H9 (cell line): ENCODE measurements around the gene CABLES1. TPM values are rescaled to one million over a fixed set of nuclear protein-coding genes. Genes with fewer than 3 reads are reported as not detected.

ENCODE experiments used
- DNase-seq: peaks from one replicate; pipeline ENCODE4 v3.0.0-alpha.2; 2017
- H2AFZ ChIP-seq: one replicate; pipeline ENCODE4 v1.6.1; 2013; ENCODE audit warnings: mild to moderate bottlenecking, low read length, control low read depth, moderate library complexity
- H2AK5ac ChIP-seq: 2 replicates; pipeline ENCODE4 v1.6.1; 2013; ENCODE audit warnings: low read length, control low read depth, mixed read lengths; ENCODE audit not compliant: insufficient read length
- H2BK120ac ChIP-seq: one replicate; pipeline ENCODE4 v1.6.1; 2013; ENCODE audit warnings: low read depth, mild to moderate bottlenecking, low read length, control low read depth, inconsistent platforms; ENCODE audit not compliant: poor library complexity, severe bottlenecking
- H2BK12ac ChIP-seq: 2 replicates; pipeline ENCODE4 v1.6.1; 2013; ENCODE audit warnings: low read length, control low read depth, mixed read lengths, low read depth; ENCODE audit not compliant: insufficient read length
- H2BK15ac ChIP-seq: 2 replicates; pipeline ENCODE4 v1.6.1; 2013; ENCODE audit warnings: low read depth, low read length, control low read depth
- H2BK20ac ChIP-seq: one replicate; pipeline ENCODE4 v1.6.1; 2013; ENCODE audit warnings: low read depth, mild to moderate bottlenecking, low read length, control low read depth, inconsistent platforms; ENCODE audit not compliant: poor library complexity, severe bottlenecking
- H2BK5ac ChIP-seq: 2 replicates; pipeline ENCODE4 v1.6.1; 2013; ENCODE audit warnings: low read length, control low read depth, mixed read lengths; ENCODE audit not compliant: insufficient read length
- H3K14ac ChIP-seq: 2 replicates; pipeline ENCODE4 v1.6.1; 2013; ENCODE audit warnings: low read length, control low read depth; ENCODE audit not compliant: insufficient read depth
- H3K18ac ChIP-seq: 2 replicates; pipeline ENCODE4 v1.6.1; 2013; ENCODE audit warnings: low read depth, mild to moderate bottlenecking, mixed read lengths, low read length, control low read depth; ENCODE audit not compliant: insufficient read length
- H3K23ac ChIP-seq: 2 replicates; pipeline ENCODE4 v1.6.1; 2013; ENCODE audit warnings: low read length, control low read depth, mixed read lengths, low read depth; ENCODE audit not compliant: insufficient read length
- H3K23me2 ChIP-seq: 2 replicates; pipeline ENCODE4 v1.6.1; 2013; ENCODE audit warnings: low read depth, mild to moderate bottlenecking, mixed read lengths, low read length, control low read depth; ENCODE audit not compliant: insufficient read length, poor library complexity, severe bottlenecking
- H3K27ac ChIP-seq: 2 replicates; pipeline ENCODE4 v1.5.1; 2013; ENCODE audit warnings: low read length, control low read depth, mixed read lengths, low read depth; ENCODE audit not compliant: insufficient read length
- H3K27me3 ChIP-seq: 2 replicates; pipeline ENCODE4 v1.6.1; 2013; ENCODE audit warnings: low read length, control low read depth, inconsistent platforms; ENCODE audit not compliant: insufficient read depth
- H3K4ac ChIP-seq: 2 replicates; pipeline ENCODE4 v1.6.1; 2013; ENCODE audit warnings: low read depth, mild to moderate bottlenecking, control low read depth, inconsistent platforms, low read length, moderate library complexity
- H3K4me1 ChIP-seq: 2 replicates; pipeline ENCODE4 v1.6.1; 2013; ENCODE audit warnings: low read length, control low read depth, inconsistent platforms; ENCODE audit not compliant: insufficient read depth
- H3K4me2 ChIP-seq: 2 replicates; pipeline ENCODE4 v1.6.1; 2013; ENCODE audit warnings: low read length, control low read depth, mixed read lengths; ENCODE audit not compliant: insufficient read length, insufficient read depth
- H3K56ac ChIP-seq: 2 replicates; pipeline ENCODE4 v1.6.1; 2013; ENCODE audit warnings: low read depth, mild to moderate bottlenecking, mixed read lengths, low read length, control low read depth; ENCODE audit not compliant: insufficient read length
- H3K79me1 ChIP-seq: 2 replicates; pipeline ENCODE4 v1.6.1; 2013; ENCODE audit warnings: low read depth, mild to moderate bottlenecking, moderate library complexity, low read length, control low read depth, inconsistent platforms; ENCODE audit not compliant: insufficient read depth, poor library complexity, severe bottlenecking
- H3K79me2 ChIP-seq: 2 replicates; pipeline ENCODE4 v1.6.1; 2013; ENCODE audit warnings: low read length, control low read depth, inconsistent platforms; ENCODE audit not compliant: insufficient read depth
- H3K9ac ChIP-seq: 2 replicates; pipeline ENCODE4 v1.6.1; 2013; ENCODE audit warnings: low read length, control low read depth, mixed read lengths; ENCODE audit not compliant: insufficient read length; ENCODE audit errors: extremely low read depth
- H3K9me3 ChIP-seq: one replicate; pipeline ENCODE4 v1.6.1; 2013; ENCODE audit warnings: low read depth, low read length, inconsistent platforms; ENCODE audit not compliant: control insufficient read depth
- H3T11ph ChIP-seq: one replicate; pipeline ENCODE4 v1.6.1; 2013; ENCODE audit warnings: mild to moderate bottlenecking, low read length, control low read depth, inconsistent platforms
- H4K20me1 ChIP-seq: one replicate; pipeline ENCODE4 v1.6.1; 2013; ENCODE audit not compliant: control insufficient read depth, insufficient read length, insufficient read depth
- H4K5ac ChIP-seq: 2 replicates; pipeline ENCODE4 v1.6.1; 2013; ENCODE audit warnings: low read depth, mild to moderate bottlenecking, mixed read lengths, low read length, control low read depth; ENCODE audit not compliant: insufficient read length
- H4K8ac ChIP-seq: replicated peaks from 2 replicates; pipeline ENCODE4 v1.6.1; 2013; ENCODE audit warnings: low read length, control low read depth, mixed read lengths, low read depth; ENCODE audit not compliant: insufficient read length
- H4K91ac ChIP-seq: 2 replicates; pipeline ENCODE4 v1.6.1; 2013; ENCODE audit warnings: low read depth, mild to moderate bottlenecking, moderate library complexity, mixed read lengths, low read length, control low read depth; ENCODE audit not compliant: insufficient read length
- H3K27ac Mint-ChIP-seq, 3 experiments: 2 replicates in 2 of 3; 3 replicates in 1 of 3; pipeline ENCODE4 v1.8.0; 2020 to 2021; ENCODE audit warnings: mixed read lengths in 3 of 3, mild to moderate bottlenecking in 1 of 3, moderate library complexity in 1 of 3
- H3K27me3 Mint-ChIP-seq: 2 replicates; pipeline ENCODE4 v1.8.0; 2021; ENCODE audit warnings: low read depth, mild to moderate bottlenecking, moderate library complexity, mixed read lengths
- H3K36me3 Mint-ChIP-seq, 3 experiments: 2 replicates in 2 of 3; 3 replicates in 1 of 3; pipeline ENCODE4 v1.8.0; 2020 to 2021; ENCODE audit warnings: low read depth in 3 of 3, mixed read lengths in 3 of 3; ENCODE audit not compliant: insufficient read depth in 1 of 3
- H3K4me1 Mint-ChIP-seq, 2 experiments: 2 replicates each; pipeline ENCODE4 v1.8.0; 2020; ENCODE audit warnings: mixed read lengths in 2 of 2
- H3K4me3 Mint-ChIP-seq, 2 experiments: 2 replicates in 1 of 2; 3 replicates in 1 of 2; pipeline ENCODE4 v1.8.0; 2020 to 2021; ENCODE audit warnings: mild to moderate bottlenecking in 2 of 2, mixed read lengths in 2 of 2, moderate library complexity in 1 of 2
- H3K9me3 Mint-ChIP-seq, 2 experiments: 2 replicates in 1 of 2; 3 replicates in 1 of 2; pipeline ENCODE4 v1.8.0; 2020; ENCODE audit warnings: mild to moderate bottlenecking in 2 of 2, mixed read lengths in 2 of 2, moderate library complexity in 1 of 2
- CTCF ChIP-seq: fragments of 200-600 bp; sonication (generic); conservative IDR thresholded peaks from 3 replicates; pipeline ENCODE4 v1.8.0; 2021; ENCODE audit warnings: antibody characterized with exemption, mild to moderate bottlenecking
- WGBS: extraction: QIAGEN DNeasy Blood & Tissue Kit; methylation state at CpG from one replicate; pipeline ENCODE4 v1.1.7; 2013; ENCODE audit warnings: missing lambda C conversion rate, low lambda C conversion rate, mixed read lengths; ENCODE audit not compliant: insufficient read length; ENCODE audit errors: extremely low coverage; 5-methylcytosine and 5-hydroxymethylcytosine counted together
- total RNA-seq: library from RNA; stranded (reverse); gene quantifications from 2 replicates; pipeline ENCODE4 v1.2.1, GENCODE V29; 2021

Gene CABLES1
- total RNA-seq, 1 experiment from 2014 or later: 27.1 TPM

DNA sequence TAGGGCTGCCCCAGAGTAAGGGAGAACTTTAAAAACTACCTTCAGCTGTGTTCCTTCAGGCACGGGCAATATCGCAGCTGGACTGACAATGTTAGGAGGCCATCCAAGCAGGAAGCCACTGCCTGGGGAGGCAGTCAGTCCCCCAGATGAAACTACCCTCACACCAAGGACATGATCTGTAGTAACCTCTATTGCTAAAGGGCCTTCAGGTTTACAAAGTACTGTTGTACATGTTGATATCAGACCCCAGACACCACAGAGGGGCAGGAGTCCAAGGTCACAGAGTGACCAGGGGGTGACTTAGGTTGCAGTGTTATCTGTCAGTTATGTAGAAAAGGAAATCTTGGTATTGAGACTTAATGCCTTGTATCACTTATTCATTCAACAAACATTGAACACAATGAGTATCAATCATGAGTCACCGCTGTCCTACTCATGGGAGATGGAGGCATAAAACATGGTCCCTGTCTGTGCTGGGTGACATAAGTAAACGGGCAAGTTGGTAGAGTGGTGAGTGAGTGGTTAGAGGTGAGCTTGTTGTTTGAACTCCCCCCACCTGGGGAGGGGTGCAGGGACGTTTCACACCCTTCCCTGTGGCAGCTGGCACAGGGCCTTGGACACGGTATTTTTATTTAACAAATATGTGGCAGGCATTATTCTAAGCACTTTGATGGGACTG, 7.1 kb downstream of the CABLES1 start:
- Histone ChIP-seq H2BK5ac (no peak overlapping the region), H4K8ac (no peak overlapping the region), H3K9ac (no peak overlapping the region), H3K18ac (no peak overlapping the region), H2AFZ (no peak overlapping the region), H3K79me1 (no peaks in the 10 kb centered on the region), H2AK5ac (no peak overlapping the region), H3K9me3 (no peaks in the 10 kb centered on the region), H4K5ac (no peak overlapping the region), H3K27me3 (no peaks in the 10 kb centered on the region), H3K14ac (no peak overlapping the region), H3K4me1 (no peaks in the 10 kb centered on the region; the same call in 1 of the 2 replicates), H3K23me2 (no peaks in the 10 kb centered on the region), H3K4me2 (no peak overlapping the region), H2BK12ac (no peak overlapping the region), H2BK20ac (no peak overlapping the region), H4K91ac (no peak overlapping the region), H2BK120ac (no peak overlapping the region), H3K27ac (no peak overlapping the region), H2BK15ac (no peak overlapping the region), H3K79me2 (peaks cover 40% of the 10 kb centered on the region; the same call in 1 of the 2 replicates), H4K20me1 (no peaks in the 10 kb centered on the region), H3K23ac (no peak overlapping the region), H3K4ac (no peak overlapping the region), H3T11ph (no peak overlapping the region), H3K56ac (no peak overlapping the region)
- H3K36me3 Mint-ChIP-seq: peaks cover 4 to 26% (median 16%) of the 10 kb centered on the region in 3 experiments; a peak in 6 of 7 replicates
- no peak overlapping the region for H3K4me3 Mint-ChIP-seq
- TF ChIP-seq CTCF: no peak
- no peak overlapping the region for H3K27ac Mint-ChIP-seq
- no peaks in the 10 kb centered on the region; the same call in 1 of the 2 replicates for H3K27me3 Mint-ChIP-seq
- no peak for DNase-seq
- H3K4me1 Mint-ChIP-seq: peaks cover 71 to 72% of the 10 kb centered on the region in 2 experiments
- no CpG with 5 or more reads among the region's 6 CpGs for WGBS
- no peaks in the 10 kb centered on the region for H3K9me3 Mint-ChIP-seq
